Suprapubic skin (tissue), 4 donors: ENCODE results near the gene DENND4B. TPM values are rescaled to one million over a fixed set of nuclear protein-coding genes. Genes with fewer than 3 reads are reported as not detected.

Experiments used
- DNase-seq, 2 donors: peaks; one replicate each; pipeline ENCODE4 v3.0.0-alpha.2; 2019; ENCODE audit warnings: low spot score in 2 of 2
- H3K27ac ChIP-seq: fragments of 200-600 bp; sonication (generic); one replicate; pipeline ENCODE4 v1.5.1; 2019
- H3K27me3 ChIP-seq: fragments of 200-600 bp; sonication (generic); one replicate; pipeline ENCODE4 v1.5.1; 2019
- H3K36me3 ChIP-seq: fragments of 200-600 bp; sonication (generic); one replicate; pipeline ENCODE4 v1.5.1; 2019
- H3K4me1 ChIP-seq: fragments of 200-600 bp; sonication (generic); one replicate; pipeline ENCODE4 v1.5.1; 2019
- H3K4me3 ChIP-seq: fragments of 200-600 bp; sonication (generic); one replicate; pipeline ENCODE4 v1.5.1; 2019; ENCODE audit warnings: mild to moderate bottlenecking
- H3K9me3 ChIP-seq: fragments of 200-600 bp; sonication (generic); one replicate; pipeline ENCODE4 v1.5.1; 2019
- CTCF ChIP-seq, 2 donors: fragments of 200-600 bp in 1 of 2; fragments of 450-650 bp in 1 of 2; sonication (generic) in 1 of 2; IDR thresholded peaks; one replicate each; pipeline ENCODE4 v1.5.1; 2016 to 2019; ENCODE audit warnings: antibody characterized with exemption in 2 of 2, mild to moderate bottlenecking in 1 of 2, moderate library complexity in 1 of 2
- EP300 ChIP-seq: sonication (generic); formaldehyde crosslinking; IDR thresholded peaks from one replicate; pipeline ENCODE4 v1.6.1; 2017; ENCODE audit warnings: antibody characterized with exemption
- POLR2A ChIP-seq, 2 donors: fragments of 450-650 bp; IDR thresholded peaks; one replicate each; pipeline ENCODE4 v1.6.1; 2017; ENCODE audit warnings: antibody characterized with exemption in 2 of 2, mild to moderate bottlenecking in 2 of 2, moderate library complexity in 2 of 2
- POLR2AphosphoS5 ChIP-seq, 3 donors: sonication (generic); formaldehyde crosslinking; IDR thresholded peaks; one replicate each; pipeline ENCODE4 v1.6.1; 2017; ENCODE audit warnings: antibody characterized with exemption in 3 of 3
- WGBS: methylation state at CpG from one replicate; pipeline ENCODE4 v1.1.5; 2018; 5-methylcytosine and 5-hydroxymethylcytosine counted together
- total RNA-seq, 4 donors: library from RNA; depleted of rRNA; stranded (reverse); fragments of >200 nt; gene quantifications; one replicate each; pipeline ENCODE4 v1.1.0, GENCODE V29; 2016

Gene DENND4B
- total RNA-seq, 4 donors from 2014 or later, result 20.0 to 45.1 (median 31.0) TPM

DNA sequence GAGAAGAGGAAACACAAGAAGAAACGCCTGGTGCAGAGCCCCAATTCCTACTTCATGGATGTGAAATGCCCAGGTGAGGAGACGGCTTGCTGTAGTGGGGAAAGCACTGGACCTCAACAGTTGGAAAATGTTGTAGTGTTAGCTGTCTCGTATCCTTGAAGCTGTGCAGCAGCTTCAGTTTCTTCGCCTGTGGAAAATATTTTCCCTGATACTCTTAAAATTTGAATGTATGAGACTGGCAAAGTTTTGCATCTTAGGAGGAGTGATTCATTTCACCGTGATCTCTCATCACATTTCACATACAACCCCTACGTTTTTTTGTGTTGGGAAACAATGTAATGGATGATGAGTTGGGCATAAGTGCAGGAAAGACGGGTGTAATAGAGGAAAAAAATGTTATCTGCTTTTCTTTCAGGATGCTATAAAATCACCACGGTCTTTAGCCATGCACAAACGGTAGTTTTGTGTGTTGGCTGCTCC lies 44.7 kb upstream of the DENND4B start:
- Histone ChIP-seq H3K27me3 (no peaks in the 10 kb centered on the region), H3K9me3 (no peaks in the 10 kb centered on the region), H3K36me3 (peaks cover 29% of the 10 kb centered on the region), H3K27ac (peak overlapping the region; percentile 97), H3K4me3 (peak overlapping the region; percentile 90), H3K4me1 (peaks cover 41% of the 10 kb centered on the region)
- no peak for DNase-seq
- WGBS, result 13% methylated on average over 9 of the region's 9 CpGs
- TF ChIP-seq CTCF (IDR thresholded peaks at IDR 0.05) (no peak), POLR2A (IDR thresholded peaks at IDR 0.05) (no peak), EP300 (no peak), POLR2AphosphoS5 (IDR thresholded peaks at IDR 0.05) (no peak)

- TF ChIP-seq POLR2AphosphoS5 (IDR thresholded peaks at IDR 0.05) (peak; percentile 100), EP300 (no peak), CTCF (IDR thresholded peaks at IDR 0.05) (no peak), POLR2A (IDR thresholded peaks at IDR 0.05) (peak; percentile 99 to 100)
- 0% methylated on average over 32 of the region's 36 CpGs for WGBS
- Histone ChIP-seq H3K4me1 (peaks cover 43% of the 10 kb centered on the region), H3K27me3 (no peaks in the 10 kb centered on the region), H3K9me3 (no peaks in the 10 kb centered on the region), H3K36me3 (peaks cover 29% of the 10 kb centered on the region), H3K4me3 (peak within 1 kb of the TSS; percentile 90), H3K27ac (peak within 1 kb of the TSS; percentile 97)
- DNase-seq, result peak; percentile 93 to 96
Measured at GRCh38 chr1:153990468-153991150, 44.1 kb upstream of the DENND4B start, which contains the start of gene RPS27. TSS of gene RPS27 (plus strand) at chr1:153990762. CDS start at chr1:153990797, 35 bp downstream.

GRCh38 chr1:153987621-153988020 lies 41.1 kb upstream of the DENND4B start:
- WGBS, result 90% methylated on average over 8 of the region's 8 CpGs
- Histone ChIP-seq H3K4me1 (peaks cover 49% of the 10 kb centered on the region), H3K27me3 (no peaks in the 10 kb centered on the region), H3K4me3 (no peak overlapping the region), H3K9me3 (no peaks in the 10 kb centered on the region), H3K36me3 (peaks cover 11% of the 10 kb centered on the region), H3K27ac (no peak overlapping the region)
- no peak for DNase-seq
- TF ChIP-seq POLR2AphosphoS5 (IDR thresholded peaks at IDR 0.05) (no peak), CTCF (IDR thresholded peaks at IDR 0.05) (no peak), POLR2A (IDR thresholded peaks at IDR 0.05) (no peak), EP300 (no peak)

DNA sequence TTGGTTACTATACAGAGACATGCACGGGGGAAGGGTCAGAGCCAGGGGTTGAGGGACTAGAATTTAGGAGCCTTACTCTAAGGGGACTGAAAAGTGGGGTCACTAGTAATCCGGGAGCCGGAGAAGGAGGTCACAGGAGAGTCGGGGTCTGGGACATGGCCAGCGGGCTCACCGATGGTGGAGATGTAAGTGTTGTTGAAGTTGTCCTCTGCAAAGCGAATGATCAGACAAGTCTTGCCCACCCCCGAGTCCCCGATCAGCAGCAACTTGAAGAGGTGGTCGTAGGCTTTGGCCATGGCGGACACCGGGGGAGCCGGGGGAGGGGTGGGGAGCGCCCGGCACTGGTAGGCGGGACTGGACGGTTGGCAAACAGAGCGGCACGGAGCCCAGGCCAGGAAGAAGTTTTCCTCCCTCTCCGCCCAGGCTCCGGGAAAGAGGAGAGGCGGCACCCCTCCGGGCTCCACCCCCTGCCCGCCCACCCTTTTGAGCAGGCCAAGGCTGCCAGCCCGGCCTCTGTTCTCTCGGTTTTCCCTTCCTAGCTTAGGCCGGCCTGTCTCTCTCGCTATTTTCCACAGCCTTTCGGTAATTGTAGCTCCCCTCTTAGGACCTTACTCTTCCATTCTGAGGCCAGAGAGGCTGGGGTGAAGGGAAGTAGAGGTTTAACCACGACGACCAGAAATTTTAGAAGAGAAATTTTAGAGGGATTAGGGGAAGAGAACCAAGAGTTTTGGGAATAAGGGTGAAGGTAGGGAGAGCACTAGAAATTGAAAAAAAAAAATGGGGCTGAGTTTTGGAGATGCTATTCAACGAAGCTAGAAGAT lies 39.6 kb upstream of the DENND4B start, which contains the start of gene RAB13:
Gene RAB13, minus strand, starts transcription at position 399 of the 821 bp plus-strand sequence. Its CDS starts 103 bp downstream, at position 296.
- Histone ChIP-seq H3K4me1 (peaks cover 36% of the 10 kb centered on the region), H3K9me3 (no peaks in the 10 kb centered on the region), H3K27me3 (no peaks in the 10 kb centered on the region), H3K36me3 (peaks cover 14% of the 10 kb centered on the region), H3K27ac (peak within 1 kb of the TSS; percentile 90), H3K4me3 (peak within 1 kb of the TSS; percentile 63)
- no peak for TF ChIP-seq POLR2AphosphoS5 (IDR thresholded peaks at IDR 0.05)
- TF ChIP-seq POLR2A (IDR thresholded peaks at IDR 0.05), result peak in 1 of 2 donors; percentile 18
- no peak for TF ChIP-seq EP300
- no peak for TF ChIP-seq CTCF (IDR thresholded peaks at IDR 0.05)
- DNase-seq, result peak; percentile 93
- WGBS, result under 1% methylated on average over 18 of the region's 32 CpGs
